WTC11 (cell line): ENCODE measurements around the gene RHBDD3. TPM values are rescaled to one million over a fixed set of nuclear protein-coding genes. Genes with fewer than 3 reads are reported as not detected.

Experiments used
- ATAC-seq: fragments of 200-7000 bp; cut with Tn5 transposase; 2 replicates; pipeline ENCODE4 v1.10.0; 2021; ENCODE audit warnings: mild to moderate bottlenecking, moderate library complexity
- CTCF ChIA-PET: fragments of 300-600 bp; sonication (Branson Sonifier 250); formaldehyde crosslinking; loops from one replicate; lab custom pipeline; 2021; ENCODE audit warnings: antibody characterized with exemption; lab: Charles Lee
- POLR2A ChIA-PET: fragments of 350-600 bp; sonication (Branson Sonifier 250); formaldehyde crosslinking; loops from one replicate; lab custom pipeline; 2021; ENCODE audit warnings: antibody characterized with exemption; lab: Charles Lee
- DNase-seq: peaks from one replicate; pipeline ENCODE4 v3.0.0; 2021; ENCODE audit warnings: low spot score
- H3K27ac Mint-ChIP-seq: 2 replicates; pipeline ENCODE4 v1.8.0; 2021; ENCODE audit warnings: mixed read lengths
- H3K27me3 Mint-ChIP-seq: 2 replicates; pipeline ENCODE4 v1.8.0; 2021; ENCODE audit warnings: low read depth, mild to moderate bottlenecking, moderate library complexity, mixed read lengths
- H3K36me3 Mint-ChIP-seq: 2 replicates; pipeline ENCODE4 v1.8.0; 2021; ENCODE audit warnings: mixed read lengths
- H3K4me1 Mint-ChIP-seq: 2 replicates; pipeline ENCODE4 v1.8.0; 2022; ENCODE audit warnings: mixed read lengths
- H3K4me3 Mint-ChIP-seq: 2 replicates; pipeline ENCODE4 v1.8.0; 2021; ENCODE audit warnings: mild to moderate bottlenecking, moderate library complexity, mixed read lengths
- H3K9me3 Mint-ChIP-seq: 2 replicates; pipeline ENCODE4 v1.8.0; 2021; ENCODE audit warnings: mixed read lengths
- ETV6 ChIP-seq: sonication (generic); formaldehyde crosslinking; IDR thresholded peaks from 2 replicates; pipeline ENCODE4 v1.8.1; 2022; ENCODE audit warnings: mild to moderate bottlenecking, missing genetic modification reagents
- FOXP1 ChIP-seq: sonication (generic); formaldehyde crosslinking; IDR thresholded peaks from 2 replicates; pipeline ENCODE4 v1.8.0; 2022; ENCODE audit warnings: missing genetic modification reagents, mild to moderate bottlenecking, moderate library complexity, borderline replicate concordance
- MYBL2 ChIP-seq: sonication (generic); formaldehyde crosslinking; IDR thresholded peaks from 2 replicates; pipeline ENCODE4 v1.8.1; 2023; ENCODE audit warnings: mild to moderate bottlenecking, moderate library complexity, missing genetic modification reagents
- NFATC4 ChIP-seq: fragments of 250-450 bp; sonication (Bioruptor Pico); IDR thresholded peaks from 2 replicates; pipeline ENCODE4 v1.9.0; 2021; ENCODE audit warnings: mild to moderate bottlenecking
- SP1 ChIP-seq: sonication (generic); formaldehyde crosslinking; conservative IDR thresholded peaks from 2 replicates; pipeline ENCODE4 v1.8.1; 2022; ENCODE audit warnings: missing genetic modification reagents
- TEAD4 ChIP-seq: sonication (generic); formaldehyde crosslinking; IDR thresholded peaks from 2 replicates; pipeline ENCODE4 v1.8.0; 2022; ENCODE audit warnings: mild to moderate bottlenecking, missing genetic modification reagents
- total RNA-seq: library from RNA; stranded (reverse); gene quantifications from 3 replicates; pipeline ENCODE4 v1.2.3, GENCODE V29; 2021
- TF ChIP-seq, protein P1 (sequence below): sonication (generic); formaldehyde crosslinking; IDR thresholded peaks from 2 replicates; pipeline ENCODE4 v1.8.0; 2023; ENCODE audit warnings: mild to moderate bottlenecking, missing genetic modification reagents
- TF ChIP-seq, protein P2 (sequence below): sonication (generic); formaldehyde crosslinking; IDR thresholded peaks from 2 replicates; pipeline ENCODE4 v1.8.0; 2023; ENCODE audit warnings: missing genetic modification reagents, mild to moderate bottlenecking, borderline replicate concordance
- TF ChIP-seq, protein P3 (sequence below): fragments of 250-450 bp; sonication (Bioruptor Pico); IDR thresholded peaks from 2 replicates; pipeline ENCODE4 v1.8.0; 2021; ENCODE audit warnings: mild to moderate bottlenecking
- TF ChIP-seq, protein P4 (sequence below): sonication (generic); formaldehyde crosslinking; IDR thresholded peaks from 2 replicates; pipeline ENCODE4 v1.8.1; 2022; ENCODE audit warnings: mild to moderate bottlenecking, missing genetic modification reagents, moderate library complexity, borderline replicate concordance
- TF ChIP-seq, protein P5 (sequence below): sonication (generic); formaldehyde crosslinking; IDR thresholded peaks from 2 replicates; pipeline ENCODE4 v1.8.0; 2023; ENCODE audit warnings: missing genetic modification reagents

RHBDD3 gene
- total RNA-seq, 1 experiment from 2014 or later: 77.9 TPM

DNA sequence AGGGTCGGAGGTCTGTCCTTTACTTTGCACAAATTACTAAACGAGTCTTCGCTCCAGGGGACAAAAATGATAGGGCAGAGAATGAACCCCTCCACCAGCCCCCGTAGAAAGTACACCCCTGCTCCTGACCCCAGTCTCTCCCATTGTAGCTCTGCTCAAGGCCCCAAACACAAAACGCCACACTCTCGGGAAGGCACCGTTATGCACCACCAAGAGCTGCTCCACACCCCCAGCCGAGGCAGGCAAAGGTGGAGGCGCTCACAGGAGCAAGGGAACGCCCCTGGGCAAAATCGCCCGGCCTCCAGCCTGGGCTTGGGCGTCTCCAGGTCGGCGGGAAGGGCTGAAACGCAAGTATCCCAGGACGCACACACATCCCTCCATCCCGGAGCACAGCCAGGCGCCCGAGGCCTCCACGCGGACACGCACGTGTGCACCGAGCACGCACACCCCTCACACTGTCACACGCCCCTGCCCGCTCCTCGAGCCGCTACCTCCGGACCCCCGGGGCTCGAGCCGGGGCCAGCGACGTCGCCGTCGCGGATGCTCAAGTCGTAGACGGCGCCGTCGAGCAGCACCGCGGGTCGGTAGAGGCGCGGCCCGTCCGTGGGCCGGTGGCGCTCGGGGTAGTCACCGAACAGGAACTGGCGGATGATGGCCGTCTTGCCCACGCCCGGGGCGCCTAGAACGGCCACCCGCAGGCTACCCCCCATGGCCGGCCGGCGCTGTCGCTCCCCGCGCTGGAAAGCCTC is 46.9 kb upstream of the RHBDD3 start:
- no peak for DNase-seq
- peaks cover 13% of the 10 kb centered on the region for H3K4me1 Mint-ChIP-seq
- POLR2A ChIA-PET: no interaction called here

More for the DNA sequence above, 46.9 kb upstream of the RHBDD3 start:
- ATAC-seq: no peak
- Mint-ChIP-seq H3K36me3 (peaks cover 6% of the 10 kb centered on the region; the same call in 1 of the 2 replicates), H3K27me3 (peaks cover 55% of the 10 kb centered on the region), H3K27ac (no peak overlapping the region), H3K9me3 (peaks cover 3% of the 10 kb centered on the region; the same call in 1 of the 2 replicates), H3K4me3 (peak overlapping the region; percentile 61)
- CTCF ChIA-PET: interaction anchor here (1.1 to 3.3 kb wide), 4 partner anchors 8 to 47 kb away, joined by 3 to 52 read pairs (median 6); partner anchors contain the start of genes EWSR1, GAS2L1 and RHBDD3
- TF ChIP-seq NFATC4 (CRISPR knock-in tag) (no peak), FOXP1 (CRISPR knock-in tag) (peak; percentile 45; the same call in 1 of the 2 replicates), ETV6 (0 out of 2 replicates have a peak, but pooled peaks have one; percentile 39), MYBL2 (CRISPR knock-in tag) (0 out of 2 replicates have a peak, but pooled peaks have one; percentile 27), TEAD4 (no peak), SP1 (0 out of 2 replicates have a peak, but pooled peaks have one; percentile 22)
- TF ChIP-seq, protein P1, sequence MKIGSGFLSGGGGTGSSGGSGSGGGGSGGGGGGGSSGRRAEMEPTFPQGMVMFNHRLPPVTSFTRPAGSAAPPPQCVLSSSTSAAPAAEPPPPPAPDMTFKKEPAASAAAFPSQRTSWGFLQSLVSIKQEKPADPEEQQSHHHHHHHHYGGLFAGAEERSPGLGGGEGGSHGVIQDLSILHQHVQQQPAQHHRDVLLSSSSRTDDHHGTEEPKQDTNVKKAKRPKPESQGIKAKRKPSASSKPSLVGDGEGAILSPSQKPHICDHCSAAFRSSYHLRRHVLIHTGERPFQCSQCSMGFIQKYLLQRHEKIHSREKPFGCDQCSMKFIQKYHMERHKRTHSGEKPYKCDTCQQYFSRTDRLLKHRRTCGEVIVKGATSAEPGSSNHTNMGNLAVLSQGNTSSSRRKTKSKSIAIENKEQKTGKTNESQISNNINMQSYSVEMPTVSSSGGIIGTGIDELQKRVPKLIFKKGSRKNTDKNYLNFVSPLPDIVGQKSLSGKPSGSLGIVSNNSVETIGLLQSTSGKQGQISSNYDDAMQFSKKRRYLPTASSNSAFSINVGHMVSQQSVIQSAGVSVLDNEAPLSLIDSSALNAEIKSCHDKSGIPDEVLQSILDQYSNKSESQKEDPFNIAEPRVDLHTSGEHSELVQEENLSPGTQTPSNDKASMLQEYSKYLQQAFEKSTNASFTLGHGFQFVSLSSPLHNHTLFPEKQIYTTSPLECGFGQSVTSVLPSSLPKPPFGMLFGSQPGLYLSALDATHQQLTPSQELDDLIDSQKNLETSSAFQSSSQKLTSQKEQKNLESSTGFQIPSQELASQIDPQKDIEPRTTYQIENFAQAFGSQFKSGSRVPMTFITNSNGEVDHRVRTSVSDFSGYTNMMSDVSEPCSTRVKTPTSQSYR: no peak
- TF ChIP-seq, protein P2, sequence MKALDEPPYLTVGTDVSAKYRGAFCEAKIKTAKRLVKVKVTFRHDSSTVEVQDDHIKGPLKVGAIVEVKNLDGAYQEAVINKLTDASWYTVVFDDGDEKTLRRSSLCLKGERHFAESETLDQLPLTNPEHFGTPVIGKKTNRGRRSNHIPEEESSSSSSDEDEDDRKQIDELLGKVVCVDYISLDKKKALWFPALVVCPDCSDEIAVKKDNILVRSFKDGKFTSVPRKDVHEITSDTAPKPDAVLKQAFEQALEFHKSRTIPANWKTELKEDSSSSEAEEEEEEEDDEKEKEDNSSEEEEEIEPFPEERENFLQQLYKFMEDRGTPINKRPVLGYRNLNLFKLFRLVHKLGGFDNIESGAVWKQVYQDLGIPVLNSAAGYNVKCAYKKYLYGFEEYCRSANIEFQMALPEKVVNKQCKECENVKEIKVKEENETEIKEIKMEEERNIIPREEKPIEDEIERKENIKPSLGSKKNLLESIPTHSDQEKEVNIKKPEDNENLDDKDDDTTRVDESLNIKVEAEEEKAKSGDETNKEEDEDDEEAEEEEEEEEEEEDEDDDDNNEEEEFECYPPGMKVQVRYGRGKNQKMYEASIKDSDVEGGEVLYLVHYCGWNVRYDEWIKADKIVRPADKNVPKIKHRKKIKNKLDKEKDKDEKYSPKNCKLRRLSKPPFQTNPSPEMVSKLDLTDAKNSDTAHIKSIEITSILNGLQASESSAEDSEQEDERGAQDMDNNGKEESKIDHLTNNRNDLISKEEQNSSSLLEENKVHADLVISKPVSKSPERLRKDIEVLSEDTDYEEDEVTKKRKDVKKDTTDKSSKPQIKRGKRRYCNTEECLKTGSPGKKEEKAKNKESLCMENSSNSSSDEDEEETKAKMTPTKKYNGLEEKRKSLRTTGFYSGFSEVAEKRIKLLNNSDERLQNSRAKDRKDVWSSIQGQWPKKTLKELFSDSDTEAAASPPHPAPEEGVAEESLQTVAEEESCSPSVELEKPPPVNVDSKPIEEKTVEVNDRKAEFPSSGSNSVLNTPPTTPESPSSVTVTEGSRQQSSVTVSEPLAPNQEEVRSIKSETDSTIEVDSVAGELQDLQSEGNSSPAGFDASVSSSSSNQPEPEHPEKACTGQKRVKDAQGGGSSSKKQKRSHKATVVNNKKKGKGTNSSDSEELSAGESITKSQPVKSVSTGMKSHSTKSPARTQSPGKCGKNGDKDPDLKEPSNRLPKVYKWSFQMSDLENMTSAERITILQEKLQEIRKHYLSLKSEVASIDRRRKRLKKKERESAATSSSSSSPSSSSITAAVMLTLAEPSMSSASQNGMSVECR (CRISPR knock-in tag): no peak
- TF ChIP-seq, protein P3, sequence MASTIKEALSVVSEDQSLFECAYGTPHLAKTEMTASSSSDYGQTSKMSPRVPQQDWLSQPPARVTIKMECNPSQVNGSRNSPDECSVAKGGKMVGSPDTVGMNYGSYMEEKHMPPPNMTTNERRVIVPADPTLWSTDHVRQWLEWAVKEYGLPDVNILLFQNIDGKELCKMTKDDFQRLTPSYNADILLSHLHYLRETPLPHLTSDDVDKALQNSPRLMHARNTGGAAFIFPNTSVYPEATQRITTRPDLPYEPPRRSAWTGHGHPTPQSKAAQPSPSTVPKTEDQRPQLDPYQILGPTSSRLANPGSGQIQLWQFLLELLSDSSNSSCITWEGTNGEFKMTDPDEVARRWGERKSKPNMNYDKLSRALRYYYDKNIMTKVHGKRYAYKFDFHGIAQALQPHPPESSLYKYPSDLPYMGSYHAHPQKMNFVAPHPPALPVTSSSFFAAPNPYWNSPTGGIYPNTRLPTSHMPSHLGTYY: no peak
- TF ChIP-seq, protein P4, sequence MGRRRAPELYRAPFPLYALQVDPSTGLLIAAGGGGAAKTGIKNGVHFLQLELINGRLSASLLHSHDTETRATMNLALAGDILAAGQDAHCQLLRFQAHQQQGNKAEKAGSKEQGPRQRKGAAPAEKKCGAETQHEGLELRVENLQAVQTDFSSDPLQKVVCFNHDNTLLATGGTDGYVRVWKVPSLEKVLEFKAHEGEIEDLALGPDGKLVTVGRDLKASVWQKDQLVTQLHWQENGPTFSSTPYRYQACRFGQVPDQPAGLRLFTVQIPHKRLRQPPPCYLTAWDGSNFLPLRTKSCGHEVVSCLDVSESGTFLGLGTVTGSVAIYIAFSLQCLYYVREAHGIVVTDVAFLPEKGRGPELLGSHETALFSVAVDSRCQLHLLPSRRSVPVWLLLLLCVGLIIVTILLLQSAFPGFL (CRISPR knock-in tag): no peak
- TF ChIP-seq, protein P5, sequence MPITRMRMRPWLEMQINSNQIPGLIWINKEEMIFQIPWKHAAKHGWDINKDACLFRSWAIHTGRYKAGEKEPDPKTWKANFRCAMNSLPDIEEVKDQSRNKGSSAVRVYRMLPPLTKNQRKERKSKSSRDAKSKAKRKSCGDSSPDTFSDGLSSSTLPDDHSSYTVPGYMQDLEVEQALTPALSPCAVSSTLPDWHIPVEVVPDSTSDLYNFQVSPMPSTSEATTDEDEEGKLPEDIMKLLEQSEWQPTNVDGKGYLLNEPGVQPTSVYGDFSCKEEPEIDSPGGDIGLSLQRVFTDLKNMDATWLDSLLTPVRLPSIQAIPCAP: peak; percentile 22; the same call in 1 of the 2 replicates
